Endothelial cell of umbilical vein (primary cell): ENCODE measurements around the gene SDR39U1. TPM values are rescaled to one million over a fixed set of nuclear protein-coding genes. Genes with fewer than 3 reads are reported as not detected.
A peak's percentile ranks its signal among the peaks of the same experiment; 100 is the strongest.
"Not testable (repeated sequence)": the region's sequence is repeated elsewhere in the genome, so short reads cannot be mapped to it uniquely, and the experiment has no call there.

Source experiments
- BruUV-seq: library from RNA; stranded (reverse); fragments of 400-500 nt; replicated peaks from 2 replicates; lab custom pipeline; 2021; lab: Mats Ljungman, UMichigan
- CTCF ChIA-PET: fragments of 300-600, 350-600 bp; sonication (Branson Sonifier 250); formaldehyde crosslinking; loops from one replicate; lab custom pipeline; 2021; ENCODE audit warnings: antibody characterized with exemption, inconsistent platforms; lab: Charles Lee
- POLR2A ChIA-PET: fragments of 300-600, 350-600 bp; sonication (Branson Sonifier 250); formaldehyde crosslinking; loops from one replicate; lab custom pipeline; 2021; ENCODE audit warnings: antibody characterized with exemption, inconsistent platforms; lab: Charles Lee
- DNase-seq: peaks from one replicate; pipeline ENCODE4 v3.0.0-alpha.2; 2011; ENCODE audit warnings: low read depth, low spot score
- FAIRE-seq: peaks from 2 replicates; lab custom pipeline; 2011; peaks lifted over from hg19 to GRCh38; lab: Jason Lieb, UNC
- H2AFZ ChIP-seq: 2 replicates; pipeline ENCODE4 v1.6.0; 2012; ENCODE audit warnings: low read depth, low read length, control low read depth, inconsistent platforms
- H3K27ac ChIP-seq: 2 replicates; pipeline ENCODE4 v1.5.1; 2011; ENCODE audit warnings: low read depth, mild to moderate bottlenecking, control low read depth, low read length, moderate library complexity; ENCODE audit not compliant: insufficient read depth
- H3K27me3 ChIP-seq, 2 experiments: 2 replicates each; pipeline versions ENCODE4 v1.6.0 to v1.6.1; 2011; ENCODE audit warnings: low read length in 2 of 2, mixed read lengths in 1 of 2; ENCODE audit not compliant: control insufficient read depth in 2 of 2, insufficient read depth in 2 of 2
- H3K36me3 ChIP-seq, 2 experiments: 2 replicates in 1 of 2; 3 replicates in 1 of 2; pipeline ENCODE4 v1.5.1; 2011; ENCODE audit warnings: low read length in 2 of 2, mild to moderate bottlenecking in 1 of 2, moderate library complexity in 1 of 2; ENCODE audit not compliant: control insufficient read depth in 2 of 2, insufficient read depth in 2 of 2; ENCODE audit errors: extremely low read depth in 1 of 2
- H3K4me1 ChIP-seq: 3 replicates; pipeline ENCODE4 v1.5.1; 2011; ENCODE audit warnings: mild to moderate bottlenecking, low read length; ENCODE audit not compliant: control insufficient read depth, insufficient read depth; ENCODE audit errors: extremely low read depth
- H3K4me2 ChIP-seq: 2 replicates; pipeline ENCODE4 v1.6.1; 2011; ENCODE audit warnings: low read length, control low read depth, mixed read lengths; ENCODE audit not compliant: insufficient read depth
- H3K4me3 ChIP-seq, 3 experiments: fragments of 200-600 bp in 1 of 3; sonication (generic), shearing (Covaris generic) in 1 of 3; replicated peaks in 1 of 3; 2 replicates each; pipeline ENCODE4 v1.5.1; 2011 to 2016; ENCODE audit warnings: control low read depth in 3 of 3, low read length in 3 of 3, mild to moderate bottlenecking in 2 of 3, inconsistent platforms in 1 of 3, low read depth in 1 of 3, moderate library complexity in 1 of 3; ENCODE audit not compliant: insufficient read depth in 1 of 3
- H3K79me2 ChIP-seq: 2 replicates; pipeline ENCODE4 v1.6.0; 2012; ENCODE audit warnings: low read length, inconsistent platforms; ENCODE audit not compliant: control insufficient read depth, insufficient read depth
- H3K9ac ChIP-seq: replicated peaks from 2 replicates; pipeline ENCODE3; 2011; ENCODE audit warnings: low read length, control low read depth; ENCODE audit not compliant: insufficient read depth; ENCODE audit errors: extremely low read depth
- H3K9me1 ChIP-seq: replicated peaks from 3 replicates; pipeline ENCODE4 v1.6.0; 2011; ENCODE audit warnings: mild to moderate bottlenecking, low read length; ENCODE audit not compliant: control insufficient read depth, insufficient read depth; ENCODE audit errors: extremely low read depth
- H3K9me3 ChIP-seq: replicated peaks from 2 replicates; pipeline ENCODE4 v1.5.1; 2012; ENCODE audit warnings: low read length, inconsistent platforms; ENCODE audit not compliant: control insufficient read depth, insufficient read depth
- H4K20me1 ChIP-seq: replicated peaks from 2 replicates; pipeline ENCODE3; 2011; ENCODE audit warnings: mild to moderate bottlenecking, low read length; ENCODE audit not compliant: control insufficient read depth, insufficient read depth; ENCODE audit errors: extremely low read depth
- EZH2 ChIP-seq: IDR thresholded peaks from 2 replicates; pipeline ENCODE4 v1.6.1; 2012; ENCODE audit warnings: borderline replicate concordance, low read depth, mild to moderate bottlenecking, moderate library complexity, low read length, inconsistent platforms; ENCODE audit not compliant: severe bottlenecking
- FOS ChIP-seq: IDR thresholded peaks from 2 replicates; pipeline ENCODE4 v1.6.1; 2011; ENCODE audit warnings: mild to moderate bottlenecking, low read length, moderate library complexity, borderline replicate concordance; ENCODE audit not compliant: insufficient read depth
- JUN ChIP-seq: IDR thresholded peaks from 2 replicates; pipeline ENCODE4 v1.6.1; 2011; ENCODE audit warnings: borderline replicate concordance, low read depth; ENCODE audit not compliant: insufficient read length, insufficient read depth
- MYC ChIP-seq: IDR thresholded peaks from one replicate; pipeline ENCODE4 v1.6.1; 2011; ENCODE audit warnings: mild to moderate bottlenecking, low read depth, low read length
- POLR2A ChIP-seq: IDR thresholded peaks from 2 replicates; pipeline ENCODE4 v1.6.1; 2012; ENCODE audit warnings: low read depth, mild to moderate bottlenecking, control low read depth, low read length
- POLR2AphosphoS5 ChIP-seq: IDR thresholded peaks from 2 replicates; pipeline ENCODE4 v1.6.1; 2012; ENCODE audit warnings: low read depth, mild to moderate bottlenecking, control low read depth, low read length, moderate library complexity; ENCODE audit not compliant: insufficient read depth
- dilution Hi-C: fragments of 300-500 bp; cut with MboI; formaldehyde crosslinking; loops from one replicate; pipeline ENCODE4 v1.15.0; 2019; ENCODE audit warnings: low sequenced_read_pairs; ENCODE audit not compliant: extremely low pct_ligation_motif_present
- intact Hi-C: fragments of 100-400 bp; cut with micrococcal nuclease; formaldehyde crosslinking; loops from one replicate; pipeline ENCODE4 v1.10.0; 2022
- polyA plus RNA-seq, 4 experiments: library from polyadenylated mRNA; depleted of rRNA in 3 of 4; stranded (reverse) in 3 of 4; unstranded in 1 of 4; fragments of >200 nt; gene quantifications; 2 replicates each; pipeline versions ENCODE4 v1.2.1 to v1.2.3, GENCODE V29; 2011 to 2012; ENCODE audit warnings: missing spikeins in 1 of 4
- total RNA-seq: library from RNA; stranded (reverse); gene quantifications from 2 replicates; pipeline ENCODE4 v1.2.3, GENCODE V29; 2021
- TF ChIP-seq, protein P1 (sequence below), 2 donors: IDR thresholded peaks; 1 replicate in 1 of 2; 2 replicates in 1 of 2; pipeline ENCODE4 v1.5.1; 2011; ENCODE audit warnings: low read length in 2 of 2, mild to moderate bottlenecking in 2 of 2, moderate library complexity in 2 of 2, control low read depth in 1 of 2, inconsistent platforms in 1 of 2, low read depth in 1 of 2; ENCODE audit not compliant: insufficient read depth in 1 of 2; ENCODE audit errors: extremely low read depth in 1 of 2

The SDR39U1 gene
- total and polyA plus RNA-seq, 2 donors (not counting 3 experiments of a cell fraction or from before 2014, with no cell fraction given) = 40.2 to 72.6 TPM

DNA sequence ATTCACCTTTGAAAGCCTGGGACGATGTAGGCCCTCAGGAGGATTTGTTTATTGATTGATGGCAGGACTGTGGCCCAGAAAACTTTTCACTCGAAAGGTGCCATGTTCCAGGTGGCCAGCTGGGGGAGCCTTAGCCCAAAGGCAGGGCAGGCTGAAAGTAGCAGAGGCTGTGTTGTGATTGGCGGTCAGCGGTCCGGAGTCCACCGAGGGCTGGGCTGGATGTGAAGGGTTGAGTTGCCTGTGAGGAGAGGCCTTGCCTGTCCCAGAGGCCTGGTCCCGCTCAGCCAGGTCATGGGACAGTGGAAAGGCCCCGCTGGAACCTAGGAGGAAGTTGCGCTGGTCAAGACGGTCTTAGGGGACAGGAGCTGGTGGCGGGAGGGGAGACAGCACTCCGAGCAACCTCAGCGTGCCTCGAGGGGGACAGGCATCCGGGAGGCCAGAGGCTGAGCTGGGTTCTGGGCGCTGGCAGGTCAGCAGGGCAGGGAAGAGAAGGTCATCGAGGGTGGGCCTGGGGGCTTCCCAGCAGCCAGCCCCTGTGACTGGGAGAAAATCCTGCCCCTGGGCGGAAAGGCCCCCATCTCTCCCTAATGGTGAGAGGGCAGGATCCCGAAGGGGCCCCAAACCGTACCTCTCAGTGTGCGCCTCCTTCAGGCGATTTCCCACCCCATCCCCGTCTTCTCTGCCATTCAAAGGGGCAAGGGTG, 39.2 kb upstream of the SDR39U1 start:
- CTCF ChIA-PET = interaction anchor here (1.0 to 1.1 kb wide), 3 partner anchors 9 to 23 kb away, joined by 3 to 4 read pairs (median 4); no protein-coding TSS in a partner anchor
- DNase-seq (peak; percentile 31), FAIRE-seq (peak; percentile 91)
- POLR2A ChIA-PET = no interaction called here
- Histone ChIP-seq H3K4me1 (no peaks in the 10 kb centered on the region), H3K27me3 (no peaks in the 10 kb centered on the region), H3K79me2 (no peaks in the 10 kb centered on the region), H3K27ac (no peak overlapping the region), H3K4me2 (no peak overlapping the region), H3K9ac (no peak overlapping the region), H3K4me3 (no peak overlapping the region), H3K9me3 (no peaks in the 10 kb centered on the region), H3K9me1 (no peaks in the 10 kb centered on the region), H2AFZ (peak overlapping the region; percentile 53), H4K20me1 (no peaks in the 10 kb centered on the region), H3K36me3 (no peaks in the 10 kb centered on the region)
- no peak for TF ChIP-seq POLR2A
- no peak for TF ChIP-seq EZH2
- no peak for TF ChIP-seq POLR2AphosphoS5
- TF ChIP-seq MYC = no peak
- TF ChIP-seq JUN = no peak
- TF ChIP-seq, protein P1, sequence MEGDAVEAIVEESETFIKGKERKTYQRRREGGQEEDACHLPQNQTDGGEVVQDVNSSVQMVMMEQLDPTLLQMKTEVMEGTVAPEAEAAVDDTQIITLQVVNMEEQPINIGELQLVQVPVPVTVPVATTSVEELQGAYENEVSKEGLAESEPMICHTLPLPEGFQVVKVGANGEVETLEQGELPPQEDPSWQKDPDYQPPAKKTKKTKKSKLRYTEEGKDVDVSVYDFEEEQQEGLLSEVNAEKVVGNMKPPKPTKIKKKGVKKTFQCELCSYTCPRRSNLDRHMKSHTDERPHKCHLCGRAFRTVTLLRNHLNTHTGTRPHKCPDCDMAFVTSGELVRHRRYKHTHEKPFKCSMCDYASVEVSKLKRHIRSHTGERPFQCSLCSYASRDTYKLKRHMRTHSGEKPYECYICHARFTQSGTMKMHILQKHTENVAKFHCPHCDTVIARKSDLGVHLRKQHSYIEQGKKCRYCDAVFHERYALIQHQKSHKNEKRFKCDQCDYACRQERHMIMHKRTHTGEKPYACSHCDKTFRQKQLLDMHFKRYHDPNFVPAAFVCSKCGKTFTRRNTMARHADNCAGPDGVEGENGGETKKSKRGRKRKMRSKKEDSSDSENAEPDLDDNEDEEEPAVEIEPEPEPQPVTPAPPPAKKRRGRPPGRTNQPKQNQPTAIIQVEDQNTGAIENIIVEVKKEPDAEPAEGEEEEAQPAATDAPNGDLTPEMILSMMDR (IDR thresholded peaks at IDR 0.05; ENCODE audit: extremely low read depth in 1 of 2, insufficient read depth in 1 of 2, low read depth in 1 of 2, low read length in 2 of 2) = peak; percentile 61 to 79
- TF ChIP-seq FOS = no peak
- intact Hi-C loops = loop anchor here (1.0 kb wide), 1 partner anchor 198 kb away; no protein-coding TSS in a partner anchor
- BruUV-seq = no TSS peak
- dilution Hi-C loops = no loop called here

DNA sequence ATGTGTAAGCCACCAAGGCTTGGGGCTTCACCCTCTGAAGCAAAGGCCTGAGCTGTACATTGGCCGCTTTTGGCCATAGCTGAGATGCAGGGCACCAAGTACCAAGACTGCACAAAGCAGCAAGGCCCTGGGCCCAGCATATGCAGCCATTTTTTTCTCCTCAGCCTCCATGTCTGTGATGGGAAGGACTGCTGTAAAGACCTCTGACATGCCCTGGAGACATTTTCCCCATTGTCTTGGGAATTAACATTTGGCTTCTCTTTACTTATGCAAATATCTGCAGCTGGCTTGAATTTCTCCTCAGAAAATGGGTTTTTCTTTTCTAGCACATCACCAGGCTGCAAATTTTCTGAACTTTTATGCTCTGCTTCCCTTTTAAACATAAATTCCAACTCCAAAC, 37.4 kb upstream of the SDR39U1 start:
- FAIRE-seq, CTCF ChIA-PET: not testable (repeated sequence)

More for the DNA sequence above, 37.4 kb upstream of the SDR39U1 start:
- H3K27me3 ChIP-seq, H4K20me1 ChIP-seq, H3K4me2 ChIP-seq, H3K9me1 ChIP-seq, POLR2A ChIA-PET, H3K9ac ChIP-seq, H3K79me2 ChIP-seq, H3K4me3 ChIP-seq, H3K9me3 ChIP-seq, DNase-seq, intact Hi-C loops, H3K27ac ChIP-seq, BruUV-seq, H2AFZ ChIP-seq, dilution Hi-C loops, H3K36me3 ChIP-seq, H3K4me1 ChIP-seq: not testable (repeated sequence)
